Chondrocyte (in vitro differentiated cells): Measurements from ENCODE around the gene SMOC2. TPM values are rescaled to one million over a fixed set of nuclear protein-coding genes. Genes with fewer than 3 reads are reported as not detected.

Experiments used
- DNase-seq: peaks from one replicate; pipeline ENCODE4 v3.0.0; 2021; ENCODE audit warnings: mixed read lengths, low spot score
- H3K27ac Mint-ChIP-seq: one replicate; pipeline ENCODE4 v1.8.0; 2021; ENCODE audit warnings: mild to moderate bottlenecking, moderate library complexity, mixed read lengths; ENCODE audit not compliant: unreplicated experiment
- H3K27me3 Mint-ChIP-seq: 2 replicates; pipeline ENCODE4 v1.8.0; 2021; ENCODE audit warnings: low read depth, mixed read lengths
- H3K36me3 Mint-ChIP-seq: 2 replicates; pipeline ENCODE4 v1.8.0; 2021; ENCODE audit warnings: low read depth, mixed read lengths
- H3K4me1 Mint-ChIP-seq: 2 replicates; pipeline ENCODE4 v1.8.0; 2021; ENCODE audit warnings: low read depth, mild to moderate bottlenecking, mixed read lengths
- H3K4me3 Mint-ChIP-seq: one replicate; pipeline ENCODE4 v1.8.0; 2021; ENCODE audit warnings: mild to moderate bottlenecking, moderate library complexity, mixed read lengths; ENCODE audit not compliant: unreplicated experiment
- H3K9me3 Mint-ChIP-seq: 2 replicates; pipeline ENCODE4 v1.8.0; 2021; ENCODE audit warnings: low read depth, mixed read lengths
- CTCF ChIP-seq: fragments of 200-600 bp; sonication (generic); IDR thresholded peaks from 2 replicates; pipeline ENCODE4 v1.5.0; 2021; ENCODE audit warnings: antibody characterized with exemption, mild to moderate bottlenecking, moderate library complexity
- total RNA-seq: library from RNA; stranded (reverse); gene quantifications from 3 replicates; pipeline ENCODE4 v1.2.1, GENCODE V29; 2021

The SMOC2 gene
- total RNA-seq, 1 donor from 2014 or later = 148 TPM

DNA sequence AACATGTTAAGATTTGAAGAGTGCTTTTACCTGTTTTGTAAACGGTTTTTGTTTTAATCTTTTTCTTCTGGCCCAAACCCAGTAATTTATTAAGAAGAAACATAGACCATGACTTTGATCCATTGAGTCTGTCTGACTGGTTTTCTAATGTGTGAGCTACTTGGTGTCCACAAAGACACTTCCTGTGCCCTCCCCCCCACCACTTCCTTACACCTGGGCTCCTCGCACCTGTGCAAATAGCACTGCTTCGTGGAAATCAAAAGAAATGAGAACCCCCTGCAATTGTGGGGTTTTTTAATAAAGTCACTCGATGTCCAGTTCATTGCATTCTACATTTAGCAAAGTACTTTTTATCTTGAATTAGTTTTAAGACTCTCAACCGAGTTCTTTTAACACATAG, 65.5 kb downstream of the SMOC2 start:
- Mint-ChIP-seq H3K27ac (no peak overlapping the region), H3K27me3 (peaks cover 38% of the 10 kb centered on the region), H3K4me3 (no peak overlapping the region), H3K9me3 (no peaks in the 10 kb centered on the region), H3K36me3 (peaks cover 30% of the 10 kb centered on the region), H3K4me1 (no peaks in the 10 kb centered on the region)
- TF ChIP-seq CTCF = no peak
- DNase-seq = no peak

GRCh38 chr6:168507297-168507696, 66.3 kb downstream of the SMOC2 start:
- no peak for TF ChIP-seq CTCF
- H3K9me3 Mint-ChIP-seq = no peaks in the 10 kb centered on the region
- H3K27ac Mint-ChIP-seq = no peak overlapping the region
- H3K36me3 Mint-ChIP-seq = peaks cover 28% of the 10 kb centered on the region
- H3K27me3 Mint-ChIP-seq = peaks cover 36% of the 10 kb centered on the region
- H3K4me1 Mint-ChIP-seq = no peaks in the 10 kb centered on the region
- no peak for DNase-seq
- H3K4me3 Mint-ChIP-seq = no peak overlapping the region

GRCh38 chr6:168507730-168508129, 66.7 kb downstream of the SMOC2 start:
- DNase-seq = no peak

DNA sequence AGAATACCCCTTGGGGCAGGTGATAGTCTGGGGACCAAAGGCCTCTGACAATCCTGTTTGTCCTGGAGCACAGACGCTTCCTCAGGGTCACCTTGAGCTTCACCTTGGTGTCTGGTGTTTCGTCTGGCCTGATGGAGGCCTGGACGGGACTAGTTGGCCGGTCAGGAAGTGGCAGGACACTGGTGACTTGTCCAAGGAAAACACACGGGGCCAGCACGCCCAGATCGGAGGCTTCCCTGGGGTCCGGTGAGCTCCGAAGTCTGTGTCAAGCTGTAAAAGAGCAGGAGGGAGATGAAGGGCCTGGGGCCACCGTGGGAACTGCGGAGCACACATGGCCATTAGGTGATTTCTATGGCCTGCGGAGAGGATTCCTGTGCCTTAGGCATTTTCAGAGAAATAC, 67.9 kb downstream of the SMOC2 start:
- no peak for DNase-seq
- peaks cover 35% of the 10 kb centered on the region for H3K27me3 Mint-ChIP-seq
- H3K36me3 Mint-ChIP-seq = peaks cover 26% of the 10 kb centered on the region
- TF ChIP-seq CTCF = no peak
- H3K4me1 Mint-ChIP-seq = no peaks in the 10 kb centered on the region
- no peak overlapping the region for H3K4me3 Mint-ChIP-seq
- H3K27ac Mint-ChIP-seq = no peak overlapping the region
- no peaks in the 10 kb centered on the region for H3K9me3 Mint-ChIP-seq

More at GRCh38 chr6:168507730-168508129, 66.7 kb downstream of the SMOC2 start:
- no peak for TF ChIP-seq CTCF
- Mint-ChIP-seq H3K4me3 (no peak overlapping the region), H3K9me3 (no peaks in the 10 kb centered on the region), H3K27me3 (peaks cover 35% of the 10 kb centered on the region), H3K27ac (no peak overlapping the region), H3K36me3 (peaks cover 28% of the 10 kb centered on the region), H3K4me1 (no peaks in the 10 kb centered on the region)

- Mint-ChIP-seq H3K27me3 (peaks cover 15% of the 10 kb centered on the region), H3K4me1 (peaks cover 26% of the 10 kb centered on the region), H3K27ac (no peak overlapping the region), H3K36me3 (peaks cover 34% of the 10 kb centered on the region), H3K9me3 (no peaks in the 10 kb centered on the region), H3K4me3 (no peak overlapping the region)
- DNase-seq = no peak
- no peak for TF ChIP-seq CTCF
Measured at GRCh38 chr6:168513766-168514165, 72.8 kb downstream of the SMOC2 start.
